Peyer's patch (tissue), 4 donors: ENCODE data around the gene ATG5.

Experiments used
- CTCF ChIP-seq, 6 experiments: fragments of 450-650 bp in 4 of 6; fragments of 200-600 bp in 2 of 6; sonication (generic) in 1 of 6; IDR thresholded peaks; one replicate each; pipeline ENCODE4 v1.5.1; 2017 to 2019; ENCODE audit warnings: antibody characterized with exemption in 6 of 6, mild to moderate bottlenecking in 3 of 6, moderate library complexity in 1 of 6
- POLR2A ChIP-seq, 2 donors: fragments of 450-650 bp; IDR thresholded peaks; one replicate each; pipeline ENCODE4 v1.5.1; 2017; ENCODE audit warnings: antibody characterized with exemption in 2 of 2, mild to moderate bottlenecking in 2 of 2, moderate library complexity in 2 of 2

DNA sequence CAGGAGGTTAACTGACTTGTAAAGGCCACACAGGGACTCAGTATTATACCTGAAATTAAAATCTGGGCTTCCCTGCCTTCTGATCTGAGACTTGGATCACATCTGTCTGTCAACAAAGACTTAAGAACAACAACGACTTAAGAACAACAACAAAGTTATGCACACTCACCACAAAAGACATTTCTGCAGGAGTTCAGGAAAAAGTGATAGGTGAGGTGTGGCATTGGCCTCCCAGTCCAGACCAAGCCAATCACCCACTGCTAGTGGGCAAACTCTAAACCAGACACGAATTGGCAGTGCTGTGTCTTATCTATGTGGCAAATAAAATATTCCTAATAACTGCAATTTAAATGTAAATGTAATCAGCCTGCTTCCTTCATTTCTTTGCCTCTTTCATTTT is 178.1 kb downstream of the ATG5 start:
- TF ChIP-seq CTCF (IDR thresholded peaks at IDR 0.05) = no peak
- no peak for TF ChIP-seq POLR2A (IDR thresholded peaks at IDR 0.05)
